Measurements from ENCODE around the gene ANKK1.

The ANKK1 gene

GRCh38 chr11:113382121-113382520 lies 5.5 kb upstream of the ANKK1 start:
- no peak for DNase-seq

- DNase-seq: peak; percentile 39
Observed at GRCh38 chr11:113384551-113384950, 3.0 kb upstream of the ANKK1 start.

GRCh38 chr11:113385749-113386148 lies 1.8 kb upstream of the ANKK1 start:
- no peak for DNase-seq

- no peak for DNase-seq
Observed at GRCh38 chr11:113386866-113387265, 713 bp upstream of the ANKK1 start.

- no peak for DNase-seq
Observed at GRCh38 chr11:113389272-113389671, 1.7 kb downstream of the ANKK1 start.

GRCh38 chr11:113392236-113392921 lies 4.8 kb downstream of the ANKK1 start:
- DNase-seq: peak; percentile 12

- no peak for DNase-seq
Observed at GRCh38 chr11:113393501-113393985, 6.0 kb downstream of the ANKK1 start.

- DNase-seq: no peak
Observed at GRCh38 chr11:113394919-113395318, 7.3 kb downstream of the ANKK1 start.

- no peak for DNase-seq
Observed at GRCh38 chr11:113395782-113396336, 8.3 kb downstream of the ANKK1 start.

GRCh38 chr11:113396690-113397089 lies 9.1 kb downstream of the ANKK1 start:
- no peak for DNase-seq

- DNase-seq: no peak
Observed at GRCh38 chr11:113397212-113397611, 9.6 kb downstream of the ANKK1 start.

- no peak for DNase-seq
Observed at GRCh38 chr11:113397821-113398220, 10.2 kb downstream of the ANKK1 start.

- no peak for DNase-seq
Observed at GRCh38 chr11:113398669-113399430, 11.3 kb downstream of the ANKK1 start.

GRCh38 chr11:113400631-113401230 lies 13.2 kb downstream of the ANKK1 start:
- no peak for DNase-seq

GRCh38 chr11:113401718-113402117 lies 14.1 kb downstream of the ANKK1 start:
- peak; percentile 69 for DNase-seq

GRCh38 chr11:113404859-113405430 lies 17.4 kb downstream of the ANKK1 start:
- no peak for DNase-seq

- DNase-seq: no peak
Observed at GRCh38 chr11:113405724-113406478, 18.3 kb downstream of the ANKK1 start.

- no peak for DNase-seq
Observed at GRCh38 chr11:113407163-113407562, 19.6 kb downstream of the ANKK1 start.

GRCh38 chr11:113408206-113408605 lies 20.6 kb downstream of the ANKK1 start:
- no peak for DNase-seq

GRCh38 chr11:113408887-113409286 lies 21.3 kb downstream of the ANKK1 start:
- DNase-seq: no peak

GRCh38 chr11:113409526-113409925 lies 21.9 kb downstream of the ANKK1 start:
- no peak for DNase-seq

- DNase-seq: no peak
Observed at GRCh38 chr11:113410414-113411135, 23.0 kb downstream of the ANKK1 start.
